Skin of body (tissue), 2 donors: Measurements from ENCODE around the gene EEF1E1. TPM values are rescaled to one million over a fixed set of nuclear protein-coding genes. Genes with fewer than 3 reads are reported as not detected.

Source experiments
- DNase-seq: peaks from one replicate; lab custom pipeline; 2025; lab: John Stamatoyannopoulos, UW
- total RNA-seq: library from RNA; depleted of rRNA; stranded (reverse); fragments of >200 nt; gene quantifications from one replicate; pipeline ENCODE4 v1.2.3, GENCODE V29; 2014

Gene EEF1E1
- total RNA-seq, 1 donor from 2014 or later: 14.6 TPM

GRCh38 chr6:8088886-8089285, 13.5 kb downstream of the EEF1E1 start:
- no peak for DNase-seq

GRCh38 chr6:8087870-8088754, 14.2 kb downstream of the EEF1E1 start:
- no peak for DNase-seq

GRCh38 chr6:8086755-8087306, 15.5 kb downstream of the EEF1E1 start:
- no peak for DNase-seq

- DNase-seq: no peak
Measured at GRCh38 chr6:8085053-8085511, 17.3 kb downstream of the EEF1E1 start.

GRCh38 chr6:8084586-8084985, 17.8 kb downstream of the EEF1E1 start:
- DNase-seq: no peak

GRCh38 chr6:8082954-8083858, 19.1 kb downstream of the EEF1E1 start:
- no peak for DNase-seq

- DNase-seq: no peak
Measured at GRCh38 chr6:8082572-8082953, 19.8 kb downstream of the EEF1E1 start.

GRCh38 chr6:8080362-8081151, 21.8 kb downstream of the EEF1E1 start:
- DNase-seq: no peak

- DNase-seq: no peak
Measured at GRCh38 chr6:8079126-8079525, 23.2 kb downstream of the EEF1E1 start.

GRCh38 chr6:8077991-8078390, 24.4 kb downstream of the EEF1E1 start:
- no peak for DNase-seq

GRCh38 chr6:8075704-8076103, 26.6 kb downstream of the EEF1E1 start:
- DNase-seq: no peak

- DNase-seq: no peak
Measured at GRCh38 chr6:8075185-8075584, 27.2 kb downstream of the EEF1E1 start.

- no peak for DNase-seq
Measured at GRCh38 chr6:8074213-8074612, 28.1 kb downstream of the EEF1E1 start.

GRCh38 chr6:8073758-8074157, 28.6 kb downstream of the EEF1E1 start:
- DNase-seq: no peak

- DNase-seq: no peak
Measured at GRCh38 chr6:8070718-8071117, 31.6 kb downstream of the EEF1E1 start.

- no peak for DNase-seq
Measured at GRCh38 chr6:8069631-8070284, 32.6 kb downstream of the EEF1E1 start.

GRCh38 chr6:8069151-8069550, 33.2 kb downstream of the EEF1E1 start:
- no peak for DNase-seq

GRCh38 chr6:8066108-8066507, 36.2 kb downstream of the EEF1E1 start:
- DNase-seq: no peak

- DNase-seq: no peak
Measured at GRCh38 chr6:8065519-8065911, 36.8 kb downstream of the EEF1E1 start.

GRCh38 chr6:8064638-8065518, 37.5 kb downstream of the EEF1E1 start:
- no peak for DNase-seq
